Thoracic aorta (tissue), 2 donors: ENCODE data around the gene SWAP70. TPM values are rescaled to one million over a fixed set of nuclear protein-coding genes. Genes with fewer than 3 reads are reported as not detected.

Experiments used
- ATAC-seq: fragments of 150-250 bp; one replicate; pipeline ENCODE4 v1.8.0; 2017; ENCODE audit warnings: low read depth; ENCODE audit not compliant: insufficient number of reproducible peaks, low FRiP score
- DNase-seq: peaks from one replicate; pipeline ENCODE4 v3.0.0-alpha.2; 2020; ENCODE audit warnings: low spot score
- H3K27ac ChIP-seq, 2 donors: fragments of 200-600 bp; sonication (generic); 1 replicate in 1 of 2; 2 replicates in 1 of 2; pipeline ENCODE4 v1.5.1; 2016; ENCODE audit warnings: mild to moderate bottlenecking in 2 of 2, moderate library complexity in 2 of 2
- H3K27me3 ChIP-seq: fragments of 200-600 bp; sonication (generic); replicated peaks from 2 replicates; pipeline ENCODE4 v1.6.0; 2016; ENCODE audit warnings: mild to moderate bottlenecking; ENCODE audit not compliant: insufficient read depth
- H3K36me3 ChIP-seq: fragments of 200-600 bp; sonication (generic); one replicate; pipeline ENCODE4 v1.5.1; 2016
- H3K4me1 ChIP-seq, 2 donors: fragments of 200-600 bp; sonication (generic); 1 replicate in 1 of 2; 2 replicates in 1 of 2; pipeline versions ENCODE4 v1.5.1 to v1.6.0; 2016; ENCODE audit warnings: low read depth in 2 of 2, mild to moderate bottlenecking in 1 of 2; ENCODE audit not compliant: control insufficient read depth in 1 of 2
- H3K4me3 ChIP-seq: fragments of 200-600 bp; sonication (generic); 2 replicates; pipeline ENCODE4 v1.5.1; 2016; ENCODE audit warnings: mild to moderate bottlenecking
- H3K9me3 ChIP-seq: fragments of 200-600 bp; sonication (generic); 2 replicates; pipeline ENCODE4 v1.5.1; 2016
- CTCF ChIP-seq: fragments of 200-600 bp; sonication (generic); IDR thresholded peaks from one replicate; pipeline ENCODE4 v1.5.1; 2019; ENCODE audit warnings: antibody characterized with exemption
- total RNA-seq, 2 donors: library from RNA; depleted of rRNA; stranded (reverse); fragments of >200 nt; gene quantifications; one replicate each; pipeline versions ENCODE4 v1.1.0 to v1.2.3, GENCODE V29; 2016

The SWAP70 gene
- total RNA-seq, 2 donors from 2014 or later: 33.4 to 64.6 TPM

GRCh38 chr11:9678576-9678975, 14.7 kb downstream of the SWAP70 start:
- H3K9me3 ChIP-seq: no peaks in the 10 kb centered on the region
- no peak for DNase-seq
- ATAC-seq: no peak
- no peaks in the 10 kb centered on the region for H3K27me3 ChIP-seq
- peaks cover 12 to 28% of the 10 kb centered on the region in 2 donors for H3K4me1 ChIP-seq
- H3K27ac ChIP-seq: no peak overlapping the region
- no peak overlapping the region for H3K4me3 ChIP-seq
- no peak for TF ChIP-seq CTCF
- H3K36me3 ChIP-seq: no peaks in the 10 kb centered on the region

GRCh38 chr11:9680028-9680427, 16.2 kb downstream of the SWAP70 start:
- peaks cover 9 to 37% of the 10 kb centered on the region in 2 donors for H3K4me1 ChIP-seq
- no peaks in the 10 kb centered on the region for H3K36me3 ChIP-seq
- DNase-seq (no peak), ATAC-seq (no peak)
- H3K27me3 ChIP-seq: no peaks in the 10 kb centered on the region
- no peaks in the 10 kb centered on the region for H3K9me3 ChIP-seq
- no peak overlapping the region for H3K4me3 ChIP-seq
- no peak overlapping the region for H3K27ac ChIP-seq
- no peak for TF ChIP-seq CTCF

GRCh38 chr11:9681583-9682372, 17.9 kb downstream of the SWAP70 start:
- H3K27me3 ChIP-seq: no peaks in the 10 kb centered on the region
- no peak overlapping the region for H3K4me3 ChIP-seq
- H3K36me3 ChIP-seq: no peaks in the 10 kb centered on the region
- H3K4me1 ChIP-seq: peaks cover 7 to 40% of the 10 kb centered on the region in 2 donors
- ATAC-seq: no peak
- no peak for DNase-seq
- H3K9me3 ChIP-seq: no peaks in the 10 kb centered on the region
- peak overlapping the region in 1 of 2 donors; percentile 6 for H3K27ac ChIP-seq
- no peak for TF ChIP-seq CTCF

GRCh38 chr11:9687711-9688477, 24.0 kb downstream of the SWAP70 start:
- Histone ChIP-seq H3K27me3 (no peaks in the 10 kb centered on the region), H3K27ac (peak overlapping the region; percentile 66), H3K4me3 (no peak overlapping the region), H3K9me3 (no peaks in the 10 kb centered on the region), H3K36me3 (no peaks in the 10 kb centered on the region), H3K4me1 (peaks cover 29 to 55% of the 10 kb centered on the region in 2 donors)
- no peak for ATAC-seq
- no peak for DNase-seq
- TF ChIP-seq CTCF: no peak
